NCI-H2029 (cell line): ENCODE results near the gene SPHKAP.
"Not testable (repeated sequence)": the region's sequence is repeated elsewhere in the genome, so short reads cannot be mapped to it uniquely, and the experiment has no call there.

ENCODE experiments used
- DNase-seq: peaks from one replicate; lab custom pipeline; 2025; lab: John Stamatoyannopoulos, UW

SPHKAP gene, protein sequence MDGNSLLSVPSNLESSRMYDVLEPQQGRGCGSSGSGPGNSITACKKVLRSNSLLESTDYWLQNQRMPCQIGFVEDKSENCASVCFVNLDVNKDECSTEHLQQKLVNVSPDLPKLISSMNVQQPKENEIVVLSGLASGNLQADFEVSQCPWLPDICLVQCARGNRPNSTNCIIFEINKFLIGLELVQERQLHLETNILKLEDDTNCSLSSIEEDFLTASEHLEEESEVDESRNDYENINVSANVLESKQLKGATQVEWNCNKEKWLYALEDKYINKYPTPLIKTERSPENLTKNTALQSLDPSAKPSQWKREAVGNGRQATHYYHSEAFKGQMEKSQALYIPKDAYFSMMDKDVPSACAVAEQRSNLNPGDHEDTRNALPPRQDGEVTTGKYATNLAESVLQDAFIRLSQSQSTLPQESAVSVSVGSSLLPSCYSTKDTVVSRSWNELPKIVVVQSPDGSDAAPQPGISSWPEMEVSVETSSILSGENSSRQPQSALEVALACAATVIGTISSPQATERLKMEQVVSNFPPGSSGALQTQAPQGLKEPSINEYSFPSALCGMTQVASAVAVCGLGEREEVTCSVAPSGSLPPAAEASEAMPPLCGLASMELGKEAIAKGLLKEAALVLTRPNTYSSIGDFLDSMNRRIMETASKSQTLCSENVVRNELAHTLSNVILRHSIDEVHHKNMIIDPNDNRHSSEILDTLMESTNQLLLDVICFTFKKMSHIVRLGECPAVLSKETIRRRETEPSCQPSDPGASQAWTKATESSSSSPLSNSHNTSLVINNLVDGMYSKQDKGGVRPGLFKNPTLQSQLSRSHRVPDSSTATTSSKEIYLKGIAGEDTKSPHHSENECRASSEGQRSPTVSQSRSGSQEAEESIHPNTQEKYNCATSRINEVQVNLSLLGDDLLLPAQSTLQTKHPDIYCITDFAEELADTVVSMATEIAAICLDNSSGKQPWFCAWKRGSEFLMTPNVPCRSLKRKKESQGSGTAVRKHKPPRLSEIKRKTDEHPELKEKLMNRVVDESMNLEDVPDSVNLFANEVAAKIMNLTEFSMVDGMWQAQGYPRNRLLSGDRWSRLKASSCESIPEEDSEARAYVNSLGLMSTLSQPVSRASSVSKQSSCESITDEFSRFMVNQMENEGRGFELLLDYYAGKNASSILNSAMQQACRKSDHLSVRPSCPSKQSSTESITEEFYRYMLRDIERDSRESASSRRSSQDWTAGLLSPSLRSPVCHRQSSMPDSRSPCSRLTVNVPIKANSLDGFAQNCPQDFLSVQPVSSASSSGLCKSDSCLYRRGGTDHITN (N-terminal part only)

DNA sequence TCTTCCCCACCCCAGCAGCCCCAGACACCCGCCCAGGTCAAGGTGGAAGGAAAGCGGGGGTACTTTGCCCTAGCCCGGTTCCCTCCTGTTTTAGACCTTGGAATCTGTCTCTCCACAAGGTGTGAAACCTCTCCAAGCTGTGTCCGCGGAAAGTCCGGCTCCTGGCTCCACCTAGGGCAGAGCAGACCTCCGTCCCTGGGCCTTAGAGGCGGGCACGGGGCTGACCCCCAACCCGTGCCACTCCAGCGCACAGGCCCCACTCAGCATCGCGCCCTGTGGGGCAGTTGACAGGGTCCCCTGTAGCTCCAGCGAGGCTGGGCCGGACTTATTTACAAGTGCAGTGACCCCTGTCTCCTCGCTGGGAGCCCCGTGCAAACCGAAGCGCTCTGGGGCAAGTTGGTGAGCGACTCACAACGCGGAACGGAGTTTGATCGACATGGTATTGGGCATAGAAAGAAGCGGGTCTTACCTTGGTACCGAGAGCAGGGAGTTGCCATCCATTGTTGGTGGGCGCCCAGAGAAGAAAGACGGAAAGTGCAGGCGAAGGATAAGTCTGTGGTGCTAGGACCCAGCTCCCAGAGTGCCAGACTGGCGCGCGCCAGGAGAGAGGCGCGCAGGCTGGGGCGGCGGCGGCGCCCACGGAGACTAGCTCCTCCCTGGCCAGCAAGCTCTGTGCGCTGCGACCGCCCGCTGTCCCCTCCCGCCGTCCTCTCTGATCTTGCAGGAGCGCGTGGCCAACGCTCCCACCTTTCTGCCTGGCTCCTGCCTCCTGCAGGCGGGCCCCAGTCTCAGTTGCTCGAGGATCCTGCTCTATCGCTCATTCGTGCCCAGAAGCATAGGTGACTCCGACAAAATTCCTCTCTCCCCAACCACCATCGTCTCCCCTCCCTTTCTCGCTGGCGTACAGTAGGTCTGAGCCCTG lies at the start of gene SPHKAP:
TSS of gene SPHKAP (minus strand) at position 590 of the 922 bp plus-strand sequence. CDS start at position 501, 89 bp downstream.
- no peak for DNase-seq

DNA sequence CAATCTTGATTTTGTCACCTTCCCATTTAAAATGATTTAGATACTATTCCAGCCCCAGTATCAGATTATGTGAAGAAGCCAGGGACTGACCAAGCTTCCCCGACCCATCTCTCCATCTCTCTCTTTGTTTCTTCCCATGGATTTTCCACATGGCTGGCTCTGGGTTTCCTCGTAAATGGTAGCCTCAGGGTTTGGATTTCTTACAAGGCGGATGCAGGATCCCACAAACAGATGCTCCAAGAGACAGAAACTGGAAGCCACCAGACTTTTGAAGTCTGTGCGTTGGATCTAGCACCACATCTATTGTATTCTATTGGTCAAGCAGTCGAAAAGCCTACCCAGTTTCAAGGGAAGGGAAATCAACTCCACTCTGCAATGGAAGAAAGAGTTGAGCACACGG lies 46.0 kb upstream of the SPHKAP start:
- no peak for DNase-seq

DNA sequence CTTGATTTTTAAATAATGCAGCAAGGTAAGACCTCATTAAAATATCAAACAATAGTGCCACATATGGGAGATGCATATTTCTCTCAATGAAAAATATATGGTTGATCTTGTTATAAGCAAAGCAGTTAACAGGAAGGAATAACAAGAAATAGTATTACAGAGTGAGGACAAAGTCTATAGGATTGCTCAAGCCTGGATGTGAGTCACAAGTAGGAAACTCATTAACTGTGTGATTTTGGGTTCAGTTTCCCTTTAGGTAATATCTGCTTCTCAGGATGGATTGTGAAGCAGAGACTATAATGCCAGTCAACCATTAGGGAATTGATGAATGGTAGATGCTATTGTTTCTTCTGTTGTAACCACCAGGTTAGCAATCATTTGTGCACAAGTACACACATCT lies 42.9 kb upstream of the SPHKAP start:
- DNase-seq = no peak

DNA sequence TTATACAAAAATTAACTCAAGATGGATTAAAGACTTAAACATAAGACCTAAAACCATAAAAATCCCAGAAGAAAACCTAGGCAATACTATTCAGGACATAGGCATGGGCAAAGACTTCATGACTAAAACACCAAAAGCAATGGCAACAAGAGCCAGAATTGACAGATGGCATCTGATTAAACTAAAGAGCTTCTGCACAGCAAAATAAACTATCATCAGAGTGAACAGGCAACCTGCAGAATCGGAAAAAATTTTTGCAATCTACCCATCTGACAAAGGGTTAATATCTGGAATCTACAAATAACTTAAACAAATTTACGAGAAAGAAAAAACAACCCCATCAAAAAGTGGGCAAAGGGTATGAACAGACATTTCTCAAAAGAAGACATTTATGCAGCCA lies 37.1 kb upstream of the SPHKAP start:
- DNase-seq = not testable (repeated sequence)

DNA sequence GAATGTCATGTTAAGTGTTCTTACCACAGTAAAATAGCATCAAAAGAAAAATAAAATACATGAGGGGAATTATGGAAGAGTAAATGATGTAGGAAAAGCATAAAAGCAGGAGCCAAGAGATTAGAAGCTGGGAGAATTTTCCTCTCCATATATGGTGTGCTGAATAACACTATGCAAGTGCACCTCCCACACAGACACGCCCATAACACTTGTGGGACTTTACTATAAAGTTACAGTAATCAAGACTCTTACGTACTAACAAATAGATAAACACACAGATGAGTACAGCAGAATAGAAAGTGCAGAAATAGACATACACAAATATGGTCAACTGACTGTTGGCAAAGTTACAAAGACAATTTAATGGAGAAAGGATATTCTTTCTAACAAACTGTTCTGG lies 16.0 kb upstream of the SPHKAP start:
- peak; percentile 27 for DNase-seq

DNA sequence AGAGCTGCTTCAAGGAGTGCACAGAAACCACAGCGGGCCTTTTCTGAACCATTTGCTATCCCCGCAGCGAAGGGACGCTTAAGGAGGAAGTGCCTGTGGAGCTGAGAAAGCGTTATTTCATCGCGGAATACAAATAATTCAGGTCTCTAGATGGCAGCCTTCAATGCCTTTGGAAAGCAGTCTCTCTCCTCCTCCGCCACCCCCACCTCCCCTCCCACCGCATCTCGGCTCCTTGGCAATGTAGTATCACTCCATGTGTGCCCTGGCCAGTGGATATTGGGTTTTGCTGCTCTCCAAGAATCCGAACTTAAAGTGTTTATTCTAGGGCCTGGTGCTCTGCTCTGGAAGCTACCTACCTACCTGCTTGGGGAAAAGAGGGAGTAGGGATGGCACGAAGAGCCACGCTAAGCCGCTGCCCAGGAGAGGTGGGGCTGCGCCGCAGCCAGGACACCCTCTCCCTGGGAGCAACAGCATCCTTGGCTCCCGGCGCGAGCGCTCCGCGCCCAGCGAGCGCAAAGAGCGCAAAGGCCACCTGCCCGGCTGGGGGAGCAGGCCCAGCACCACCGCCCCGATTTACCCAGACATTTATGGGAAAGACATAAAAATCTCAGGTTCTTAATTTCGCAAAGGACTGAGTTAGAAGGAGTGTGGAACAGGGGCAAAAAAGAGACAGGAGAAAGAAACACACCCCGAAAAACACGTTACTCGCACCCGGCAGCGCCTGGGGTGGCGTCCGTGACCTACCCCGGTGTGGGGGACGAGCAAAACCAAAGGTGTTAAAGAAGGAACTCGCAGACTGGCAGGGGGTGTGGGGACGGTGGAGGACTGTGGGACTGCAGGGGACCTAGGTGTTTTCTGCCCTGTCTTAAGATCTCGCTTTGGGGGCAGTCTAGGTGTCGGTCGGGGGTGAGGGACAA lies 1.0 kb downstream of the SPHKAP start:
- no peak for DNase-seq

DNA sequence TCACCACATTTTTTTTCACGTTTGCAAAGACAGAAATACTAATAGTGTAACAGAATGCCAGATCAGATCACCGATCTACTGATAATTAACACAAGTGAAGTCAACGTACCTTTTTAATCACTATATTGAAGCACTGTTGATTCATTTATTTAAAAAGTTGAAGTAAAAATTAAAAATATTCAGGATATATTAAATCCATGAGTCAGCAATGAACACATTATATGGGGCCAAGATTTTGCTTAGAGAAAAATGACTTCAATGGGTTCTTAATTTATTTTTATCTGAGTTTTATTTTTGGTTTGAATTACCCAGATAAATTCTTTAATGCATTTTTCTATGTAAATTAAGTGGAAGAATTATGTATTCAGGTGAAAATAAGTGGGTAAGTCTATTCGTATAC lies 14.2 kb downstream of the SPHKAP start:
- no peak for DNase-seq

DNA sequence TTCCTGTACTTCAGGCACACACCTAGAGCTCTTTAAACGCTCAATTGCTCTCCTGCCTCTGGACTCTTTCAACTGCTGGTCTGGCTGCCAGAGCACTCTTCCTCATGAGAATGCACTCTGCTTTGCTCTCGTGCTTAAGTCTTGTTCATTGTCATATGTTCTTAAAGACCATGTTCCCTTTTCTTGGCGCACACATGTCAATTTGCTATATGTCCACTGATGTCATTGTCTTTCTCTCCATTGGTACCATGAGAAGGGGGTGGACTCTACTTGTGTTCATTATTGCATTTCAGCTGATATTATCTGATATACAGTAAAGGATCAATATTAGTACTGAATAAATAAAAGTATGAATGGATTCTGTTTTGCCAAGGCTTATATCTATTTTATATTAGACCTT lies 16.8 kb downstream of the SPHKAP start:
- DNase-seq = no peak

DNA sequence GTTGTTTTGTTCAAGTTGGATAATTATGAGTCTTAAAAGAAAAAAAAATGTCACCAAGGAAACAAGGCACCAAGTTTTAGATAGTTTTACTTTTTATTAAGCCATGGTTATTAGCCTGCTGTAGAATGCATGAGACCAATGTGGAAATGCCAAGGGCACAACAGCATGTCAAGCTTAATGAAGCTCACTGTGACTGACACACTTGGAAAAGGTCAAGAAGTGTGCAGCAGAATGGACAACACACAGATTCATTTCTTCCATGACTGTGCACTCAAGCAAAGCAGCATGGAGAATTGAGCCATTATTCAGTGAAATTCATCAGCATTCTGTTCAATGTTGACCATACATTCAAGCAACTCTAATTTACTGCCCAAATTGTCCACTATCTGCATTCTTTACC lies 23.6 kb downstream of the SPHKAP start:
- no peak for DNase-seq

DNA sequence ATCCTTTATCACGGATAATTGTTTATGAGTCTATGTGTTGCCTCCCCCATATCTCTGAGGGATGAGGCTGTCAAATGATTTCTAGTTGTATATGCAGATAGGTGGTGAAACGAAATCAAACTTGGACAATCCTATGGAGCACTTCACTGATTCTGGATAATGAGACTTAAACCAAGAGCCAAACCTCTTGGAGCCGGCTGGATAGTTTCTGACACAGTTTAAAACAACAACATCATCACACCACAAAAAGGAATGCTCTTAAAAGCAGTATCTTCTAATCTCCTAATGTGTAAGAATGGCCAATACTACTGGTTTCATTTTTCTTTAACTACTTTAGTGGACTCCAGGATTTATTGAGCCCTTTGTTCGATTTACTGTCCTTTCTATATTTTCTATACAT lies 36.5 kb downstream of the SPHKAP start:
- DNase-seq = no peak

DNA sequence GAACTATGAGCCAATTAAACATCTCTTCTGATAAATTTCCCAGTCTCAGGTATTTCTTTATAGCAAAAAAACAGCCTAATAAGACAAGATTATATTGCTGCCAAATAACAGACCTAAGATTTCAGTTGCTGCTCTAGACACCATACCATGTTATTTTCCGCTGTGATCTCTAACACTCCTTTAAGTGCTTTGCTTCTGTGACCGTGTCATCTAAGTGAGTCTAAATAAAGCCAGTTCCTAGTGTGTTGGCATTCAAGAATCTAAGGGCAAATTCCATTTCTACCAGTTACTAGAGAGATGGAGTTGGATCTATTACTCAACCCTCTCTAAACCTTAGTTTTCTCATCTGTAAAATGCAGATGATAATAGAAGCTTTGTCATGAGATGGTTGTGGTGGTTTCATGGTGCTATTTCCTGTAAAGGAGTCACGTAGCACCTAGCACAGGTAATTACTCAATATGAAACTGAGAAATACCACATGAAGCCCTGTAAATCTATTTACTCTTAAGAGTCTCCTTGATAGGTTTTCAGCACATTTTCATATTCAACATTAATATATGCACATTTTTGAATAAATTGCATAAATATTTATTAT lies 40.5 kb downstream of the SPHKAP start:
- DNase-seq = no peak

DNA sequence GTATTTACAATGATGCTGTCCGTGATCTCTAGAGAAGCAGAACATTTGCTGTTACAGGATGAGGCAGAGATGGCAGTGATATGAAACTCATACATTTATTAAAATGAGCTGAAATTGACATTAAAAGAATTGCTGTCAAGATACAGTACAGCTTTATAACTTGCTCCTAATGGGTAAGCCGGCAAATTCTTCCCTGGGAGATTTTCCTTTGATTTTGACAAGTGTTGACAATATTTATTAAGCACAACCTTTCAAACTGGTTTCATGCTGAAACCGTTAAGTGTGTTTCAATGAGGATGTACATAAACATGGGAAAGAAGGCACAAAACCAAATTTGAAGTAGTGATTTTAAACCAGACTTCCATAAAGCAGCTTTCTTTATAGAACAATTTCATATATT lies 45.5 kb downstream of the SPHKAP start:
- DNase-seq = no peak

DNA sequence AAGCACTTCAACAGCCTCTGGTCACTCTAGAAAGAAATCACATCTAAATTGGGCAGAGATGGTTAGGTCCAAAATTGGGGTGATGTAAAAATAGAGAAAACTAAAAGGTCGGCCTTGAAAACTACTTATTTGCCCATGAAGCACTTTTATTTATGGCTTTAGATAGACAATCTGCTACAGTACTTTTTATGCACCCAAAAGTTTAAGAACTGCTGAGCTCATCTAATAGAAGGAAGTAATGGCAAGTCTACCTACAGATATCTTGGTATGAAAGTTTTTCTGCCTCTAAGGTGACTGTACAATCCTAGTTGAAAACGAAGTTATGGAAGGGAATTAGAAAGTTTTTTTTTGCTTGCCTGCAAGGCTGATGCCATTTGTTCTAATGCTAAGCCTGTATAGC lies 46.2 kb downstream of the SPHKAP start:
- no peak for DNase-seq

DNA sequence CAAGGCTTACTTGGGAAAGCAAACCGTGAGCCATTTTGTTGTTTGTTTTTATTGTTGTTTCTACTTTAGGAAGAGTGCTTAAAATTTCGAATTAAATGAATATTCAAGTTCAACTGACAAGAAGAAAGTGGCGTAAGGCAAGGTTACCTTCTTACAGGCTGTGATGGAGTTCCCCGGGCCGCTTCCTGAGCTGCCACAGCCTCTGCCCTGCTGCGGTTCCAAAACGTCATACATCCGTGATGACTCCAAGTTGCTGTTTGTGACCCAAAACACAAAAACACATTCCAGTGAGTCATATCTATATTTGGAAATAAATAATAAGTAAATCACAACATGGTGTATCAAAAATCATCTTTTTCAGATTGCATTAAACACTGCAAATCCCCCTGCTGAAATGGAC lies 49.7 kb downstream of the SPHKAP start:
- no peak for DNase-seq

DNA sequence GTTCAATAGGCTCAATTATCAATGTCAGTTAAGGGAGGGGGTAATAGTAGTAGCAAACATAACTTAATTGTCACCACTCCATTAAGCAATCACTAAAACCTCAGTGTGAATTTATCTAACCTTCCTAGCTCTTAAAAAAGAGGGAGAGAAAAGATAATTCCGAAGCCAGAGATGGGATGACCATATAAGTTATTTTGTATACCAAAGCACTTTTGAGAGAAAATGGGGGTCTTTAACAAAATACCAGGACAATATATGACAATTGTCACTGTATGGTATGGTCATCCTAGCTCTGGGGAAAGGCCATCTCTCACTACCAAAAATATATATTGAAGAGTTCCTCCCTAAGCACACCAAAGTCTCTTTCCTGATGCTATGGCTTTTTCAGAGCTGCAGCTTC lies 55.1 kb downstream of the SPHKAP start:
- DNase-seq = no peak

DNA sequence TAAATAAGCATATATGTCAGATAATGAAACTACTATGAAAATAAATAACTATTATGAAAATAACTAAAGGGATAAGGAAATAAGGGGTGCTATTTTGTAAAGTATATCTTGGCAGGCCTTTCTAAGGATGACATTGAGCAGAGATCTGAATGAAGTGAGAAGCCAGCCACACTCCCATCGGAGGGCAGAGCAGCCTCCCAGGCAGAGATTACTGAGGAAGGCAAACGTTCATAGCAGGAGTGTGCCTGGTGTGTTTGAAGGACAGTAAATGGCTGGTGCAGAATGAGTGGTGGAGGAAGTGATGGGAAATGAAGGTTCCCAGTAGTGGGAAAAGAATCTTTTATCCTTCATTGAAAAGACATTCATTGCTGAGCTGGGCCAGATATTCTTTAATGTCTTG lies 62.5 kb downstream of the SPHKAP start:
- DNase-seq = no peak

DNA sequence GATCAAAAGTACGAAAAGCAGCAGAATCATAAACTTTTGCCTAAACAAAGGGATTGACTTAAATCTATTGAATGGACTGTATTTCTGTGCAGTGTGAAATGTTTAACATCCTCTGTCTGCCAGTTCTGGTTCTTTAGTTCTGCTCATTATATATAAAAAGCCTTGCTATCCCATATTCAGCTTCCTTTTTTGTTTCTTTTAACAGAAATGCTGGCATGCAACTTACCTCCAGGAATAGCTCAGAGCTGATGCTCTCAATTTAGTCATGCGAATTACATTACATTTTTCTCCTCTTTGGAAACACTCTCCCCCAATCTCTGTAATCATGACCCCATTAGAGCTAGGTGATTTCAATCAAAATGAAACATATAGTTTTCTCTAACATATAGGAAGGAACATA lies 73.6 kb downstream of the SPHKAP start:
- DNase-seq = no peak

DNA sequence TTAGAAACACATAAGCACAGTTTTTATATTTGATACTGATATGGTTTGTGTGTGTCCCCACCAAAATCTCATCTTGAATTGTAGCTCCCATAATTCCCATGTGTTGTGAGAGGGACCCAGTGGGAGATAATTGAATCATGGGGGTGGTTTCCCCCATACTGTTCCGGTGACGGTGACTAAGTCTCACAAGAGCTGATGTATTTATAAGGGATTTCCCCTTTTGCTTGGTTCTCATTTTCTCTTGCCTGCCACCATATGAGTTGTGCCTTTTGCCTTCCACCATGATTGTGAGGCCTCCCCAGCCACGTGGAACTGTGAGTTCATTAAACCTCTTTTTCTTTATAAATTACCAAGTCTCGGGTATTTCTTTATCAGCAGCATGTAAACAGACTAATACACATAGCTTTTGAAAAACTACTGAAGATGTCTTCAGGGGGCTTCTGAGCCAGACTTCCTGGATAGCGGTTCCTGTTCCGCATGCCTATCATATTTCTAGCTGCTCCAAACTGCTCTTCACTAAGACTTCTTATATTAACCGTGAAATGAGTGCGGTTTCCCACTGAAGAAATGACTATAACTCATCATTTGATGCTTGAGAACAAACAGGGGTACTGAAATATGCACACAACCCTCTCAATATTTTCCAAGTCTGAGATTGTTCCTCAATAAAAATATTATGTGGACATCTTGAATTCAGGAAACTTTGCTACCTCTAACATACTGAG lies 75.8 kb downstream of the SPHKAP start:
- DNase-seq = no peak

DNA sequence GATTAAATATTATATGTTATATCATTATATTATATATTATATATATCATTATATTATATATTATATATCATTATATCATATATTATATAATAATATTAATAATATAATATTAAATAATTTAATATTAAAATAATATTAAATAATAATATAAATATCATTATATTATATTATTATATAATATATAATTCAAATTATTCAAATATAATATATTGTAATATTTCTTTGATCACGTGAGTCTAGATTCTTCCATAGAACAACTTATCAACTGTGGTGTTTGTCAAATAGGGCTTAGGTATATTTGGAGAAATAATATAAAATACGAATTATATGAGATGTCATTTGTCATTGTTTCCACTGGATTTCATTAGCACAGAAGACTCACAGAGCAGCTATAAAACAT lies 77.3 kb downstream of the SPHKAP start:
- DNase-seq = no peak
